H1 (cell line): ENCODE results near the gene UPF2. TPM values are rescaled to one million over a fixed set of nuclear protein-coding genes. Genes with fewer than 3 reads are reported as not detected.
A peak's percentile ranks its signal among the peaks of the same experiment; 100 is the strongest.

Experiments used
- CTCF ChIA-PET: fragments of 300-600 bp; sonication (Branson Sonifier 250); formaldehyde crosslinking; loops from one replicate; lab custom pipeline; 2021; ENCODE audit not compliant: partially characterized antibody; lab: Charles Lee
- POLR2A ChIA-PET: fragments of 300-600 bp; sonication (Branson Sonifier 250); formaldehyde crosslinking; loops from one replicate; lab custom pipeline; 2021; ENCODE audit warnings: inconsistent platforms; ENCODE audit not compliant: partially characterized antibody; lab: Charles Lee
- DNase-seq, 2 experiments: peaks; one replicate each; pipeline versions ENCODE4 v3.0.0 to v3.0.0-alpha.2; 2010 to 2022; ENCODE audit warnings: low spot score in 2 of 2, low read depth in 1 of 2, mixed read lengths in 1 of 2
- FAIRE-seq: peaks from 2 replicates; lab custom pipeline; 2011; peaks lifted over from hg19 to GRCh38; lab: Jason Lieb, UNC
- H2AFZ ChIP-seq: 2 replicates; pipeline ENCODE4 v1.8.1; 2012; ENCODE audit warnings: low read length, inconsistent platforms
- H2AK5ac ChIP-seq: 2 replicates; pipeline ENCODE4 v1.6.1; 2013; ENCODE audit warnings: low read depth, low read length
- H2BK120ac ChIP-seq: replicated peaks from 2 replicates; pipeline ENCODE3; 2013; ENCODE audit warnings: low read depth, low read length, inconsistent platforms
- H2BK12ac ChIP-seq: 2 replicates; pipeline ENCODE4 v1.6.1; 2013; ENCODE audit warnings: low read depth, low read length
- H2BK15ac ChIP-seq: 2 replicates; pipeline ENCODE4 v1.6.1; 2013; ENCODE audit warnings: low read length
- H2BK20ac ChIP-seq: 2 replicates; pipeline ENCODE4 v1.6.1; 2013; ENCODE audit warnings: low read length
- H2BK5ac ChIP-seq: 2 replicates; pipeline ENCODE4 v1.6.1; 2013; ENCODE audit warnings: low read depth, low read length
- H3K14ac ChIP-seq: 2 replicates; pipeline ENCODE4 v1.6.1; 2013; ENCODE audit warnings: inconsistent platforms; ENCODE audit not compliant: insufficient read length
- H3K18ac ChIP-seq: 2 replicates; pipeline ENCODE4 v1.6.1; 2013; ENCODE audit warnings: low read length; ENCODE audit errors: extremely low read depth
- H3K23ac ChIP-seq: 2 replicates; pipeline ENCODE4 v1.6.1; 2013; ENCODE audit warnings: inconsistent platforms; ENCODE audit not compliant: insufficient read length
- H3K23me2 ChIP-seq: 2 replicates; pipeline ENCODE4 v1.6.1; 2013; ENCODE audit warnings: low read depth, low read length
- H3K27ac ChIP-seq: 2 replicates; pipeline ENCODE4 v1.6.1; 2011; ENCODE audit warnings: low read depth, low read length, inconsistent platforms
- H3K27me3 ChIP-seq, 4 experiments: replicated peaks in 1 of 4; 1 replicate in 1 of 4; 2 replicates in 3 of 4; pipeline versions ENCODE4 v1.6.1 to v1.8.1; 2011 to 2013; ENCODE audit warnings: low read length in 3 of 4, mild to moderate bottlenecking in 3 of 4, inconsistent platforms in 2 of 4, mixed read lengths in 2 of 4, moderate library complexity in 1 of 4; ENCODE audit not compliant: control insufficient read depth in 3 of 4, insufficient read depth in 3 of 4; ENCODE audit errors: extremely low read depth in 1 of 4
- H3K36me3 ChIP-seq, 4 experiments: 2 replicates each; pipeline versions ENCODE4 v1.6.1 to v1.8.1; 2011 to 2013; ENCODE audit warnings: mild to moderate bottlenecking in 4 of 4, low read length in 3 of 4, moderate library complexity in 2 of 4, control low read depth in 1 of 4, inconsistent platforms in 1 of 4; ENCODE audit not compliant: insufficient read depth in 4 of 4, control insufficient read depth in 2 of 4
- H3K4ac ChIP-seq: replicated peaks from 2 replicates; pipeline ENCODE3; 2013; ENCODE audit warnings: low read length, low read depth, mixed read lengths, inconsistent platforms; ENCODE audit not compliant: insufficient read length
- H3K4me1 ChIP-seq, 4 experiments: replicated peaks in 1 of 4; 1 replicate in 1 of 4; 2 replicates in 3 of 4; pipeline versions ENCODE4 v1.6.1 to v1.8.1; 2011 to 2013; ENCODE audit warnings: low read length in 3 of 4, inconsistent platforms in 2 of 4, mixed read lengths in 1 of 4; ENCODE audit not compliant: insufficient read depth in 4 of 4, control insufficient read depth in 3 of 4
- H3K4me2 ChIP-seq, 2 experiments: 2 replicates each; pipeline versions ENCODE4 v1.6.1 to v1.8.1; 2011 to 2013; ENCODE audit warnings: low read depth in 2 of 2, low read length in 2 of 2, control low read depth in 1 of 2, inconsistent platforms in 1 of 2, mild to moderate bottlenecking in 1 of 2; ENCODE audit not compliant: insufficient read depth in 1 of 2
- H3K4me3 ChIP-seq, 4 experiments: fragments of 200-600, 300-600 bp in 1 of 4; sonication (generic), shearing (Covaris generic), sonication (Bioruptor Twin) in 1 of 4; 2 replicates each; pipeline versions ENCODE4 v1.5.1 to v1.8.1; 2011 to 2016; ENCODE audit warnings: low read length in 4 of 4, low read depth in 3 of 4, control low read depth in 2 of 4, inconsistent platforms in 2 of 4, mild to moderate bottlenecking in 2 of 4, mixed read lengths in 1 of 4, moderate library complexity in 1 of 4; ENCODE audit not compliant: insufficient read depth in 2 of 4; ENCODE audit errors: extremely low read depth in 1 of 4
- H3K56ac ChIP-seq: replicated peaks from 2 replicates; pipeline ENCODE3; 2013; ENCODE audit warnings: low read depth, mild to moderate bottlenecking, mixed read lengths, low read length, inconsistent platforms; ENCODE audit not compliant: insufficient read length
- H3K79me1 ChIP-seq: 2 replicates; pipeline ENCODE4 v1.6.1; 2013; ENCODE audit warnings: low read depth, low read length, control low read depth
- H3K79me2 ChIP-seq, 2 experiments: 2 replicates each; pipeline versions ENCODE4 v1.6.1 to v1.8.1; 2012 to 2013; ENCODE audit warnings: low read length in 2 of 2, mild to moderate bottlenecking in 2 of 2, inconsistent platforms in 1 of 2; ENCODE audit not compliant: insufficient read depth in 2 of 2, control insufficient read depth in 1 of 2
- H3K9ac ChIP-seq, 4 experiments: replicated peaks in 1 of 4; 1 replicate in 1 of 4; 2 replicates in 3 of 4; pipeline versions ENCODE4 v1.6.1 to v1.8.1; 2011 to 2013; ENCODE audit warnings: low read depth in 3 of 4, low read length in 3 of 4, control low read depth in 2 of 4, mild to moderate bottlenecking in 2 of 4, moderate library complexity in 2 of 4, inconsistent platforms in 1 of 4; ENCODE audit errors: extremely low read depth in 1 of 4
- H3K9me3 ChIP-seq, 2 experiments: 2 replicates each; pipeline versions ENCODE4 v1.6.1 to v1.8.1; 2012 to 2013; ENCODE audit warnings: mild to moderate bottlenecking in 2 of 2, moderate library complexity in 2 of 2, control low read depth in 1 of 2, inconsistent platforms in 1 of 2, low read depth in 1 of 2, low read length in 1 of 2, mixed read lengths in 1 of 2; ENCODE audit not compliant: insufficient read depth in 2 of 2
- H4K20me1 ChIP-seq, 2 experiments: replicated peaks in 1 of 2; 2 replicates each; pipeline versions ENCODE3 to v1.8.1; 2011 to 2013; ENCODE audit warnings: inconsistent platforms in 2 of 2, low read length in 2 of 2, mild to moderate bottlenecking in 1 of 2; ENCODE audit not compliant: insufficient read depth in 2 of 2, control insufficient read depth in 1 of 2
- H4K5ac ChIP-seq: 2 replicates; pipeline ENCODE4 v1.6.1; 2013; ENCODE audit warnings: low read length, low read depth, mixed read lengths, inconsistent platforms; ENCODE audit not compliant: insufficient read length
- H4K8ac ChIP-seq: 2 replicates; pipeline ENCODE4 v1.8.0; 2013; ENCODE audit warnings: mild to moderate bottlenecking, moderate library complexity, low read length, inconsistent platforms; ENCODE audit not compliant: insufficient read depth; ENCODE audit errors: extremely low read depth
- H4K91ac ChIP-seq: replicated peaks from 2 replicates; pipeline ENCODE3; 2013; ENCODE audit warnings: low read length, mixed read lengths, inconsistent platforms; ENCODE audit not compliant: insufficient read length
- ATF3 ChIP-seq: IDR thresholded peaks from 2 replicates; pipeline ENCODE4 v1.6.1; 2011; ENCODE audit warnings: low read depth, mild to moderate bottlenecking, low read length; ENCODE audit not compliant: insufficient read depth
- CBX8 ChIP-seq: fragments of 300-800, 300-1000 bp; sonication (generic); IDR thresholded peaks from 2 replicates; pipeline ENCODE4 v1.7.1; 2016; ENCODE audit warnings: low read depth, low read length, borderline replicate concordance
- EGR1 ChIP-seq: IDR thresholded peaks from 2 replicates; pipeline ENCODE4 v1.6.1; 2011; ENCODE audit warnings: low read depth, low read length, borderline replicate concordance
- HDAC6 ChIP-seq: IDR thresholded peaks from one replicate; pipeline ENCODE4 v1.7.1; 2012; ENCODE audit warnings: low read depth, mild to moderate bottlenecking, inconsistent platforms, low read length, moderate library complexity
- KDM4A ChIP-seq: IDR thresholded peaks from one replicate; pipeline ENCODE4 v1.7.1; 2012; ENCODE audit warnings: low read depth, mild to moderate bottlenecking, moderate library complexity, low read length, inconsistent platforms; ENCODE audit not compliant: severe bottlenecking
- POLR2AphosphoS5 ChIP-seq: IDR thresholded peaks from 2 replicates; pipeline ENCODE4 v1.6.1; 2011; ENCODE audit warnings: low read depth, low read length
- RNF2 ChIP-seq: fragments of 200-900, 300-1000 bp; sonication (generic); IDR thresholded peaks from 2 replicates; pipeline ENCODE4 v1.7.1; 2016; ENCODE audit warnings: borderline replicate concordance, low read depth, mild to moderate bottlenecking, antibody characterized with exemption, low read length; ENCODE audit not compliant: poor library complexity, severe bottlenecking; ENCODE audit errors: missing control alignments
- RXRA ChIP-seq: IDR thresholded peaks from 2 replicates; pipeline ENCODE4 v1.6.1; 2011; ENCODE audit warnings: low read depth, mild to moderate bottlenecking, low read length, moderate library complexity; ENCODE audit not compliant: insufficient read depth
- SP2 ChIP-seq: IDR thresholded peaks from 2 replicates; pipeline ENCODE4 v1.6.1; 2012; ENCODE audit warnings: mild to moderate bottlenecking, low read length, inconsistent platforms
- TAF7 ChIP-seq: optimal IDR thresholded peaks from 2 replicates; pipeline ENCODE3; 2011; ENCODE audit warnings: low read depth, mild to moderate bottlenecking, inconsistent platforms, low read length, moderate library complexity, borderline replicate concordance
- YY1 ChIP-seq: IDR thresholded peaks from 2 replicates; pipeline ENCODE4 v1.6.1; 2011; ENCODE audit warnings: low read depth, mild to moderate bottlenecking, low read length
- WGBS, 2 experiments: shearing (Covaris generic) in 1 of 2; methylation state at CpG; one replicate each; pipeline versions ENCODE4 v1.1.6 to v1.1.7; 2013 to 2015; ENCODE audit warnings: low lambda C conversion rate in 2 of 2, mixed read lengths in 2 of 2, inconsistent platforms in 1 of 2, low coverage in 1 of 2, missing lambda C conversion rate in 1 of 2; ENCODE audit not compliant: insufficient replicate concordance in 2 of 2, insufficient coverage in 1 of 2, insufficient read length in 1 of 2; ENCODE audit errors: extremely low coverage in 1 of 2, missing lambda C conversion rate in 1 of 2; 5-methylcytosine and 5-hydroxymethylcytosine counted together
- polyA plus RNA-seq, 7 experiments: library from polyadenylated mRNA; depleted of rRNA in 3 of 7; stranded (reverse) in 5 of 7; unstranded in 2 of 7; fragments of >200 nt in 5 of 7; fragments of 200-250 nt in 2 of 7; gene quantifications; 1 replicate in 5 of 7; 2 replicates in 1 of 7; 4 replicates in 1 of 7; pipeline versions ENCODE4 v1.2.1 to v1.2.3, GENCODE V29; 2011 to 2013; ENCODE audit warnings: missing spikeins in 2 of 7, mixed read lengths in 2 of 7
- total RNA-seq: library from RNA; stranded (reverse); fragmentation: NEBNext Ultra II Directional; extraction: Animal tissue kit (Norgen Biotek cat#: 25700); gene quantifications from 2 replicates; pipeline ENCODE4 v1.2.1, GENCODE V29; 2021

Gene UPF2
- total and polyA plus RNA-seq, 2 of the 8 experiments (the other 6 are each of a cell fraction or from before 2014, with no cell fraction given): 6.2 to 32.8 TPM

GRCh38 chr10:12056748-12057147 is 14.1 kb upstream of the UPF2 start:
- Histone ChIP-seq H2AFZ (peak overlapping the region; percentile 67; the same call in 1 of the 2 replicates), H3K4me2 (no peak overlapping the region), H3K14ac (no peak overlapping the region), H4K8ac (no peak overlapping the region), H2BK20ac (no peak overlapping the region), H2AK5ac (no peak overlapping the region), H3K4ac (no peak overlapping the region), H2BK5ac (no peak overlapping the region), H3K36me3 (no peaks in the 10 kb centered on the region), H3K4me3 (no peak overlapping the region), H3K4me1 (no peaks in the 10 kb centered on the region), H4K91ac (no peak overlapping the region), H2BK15ac (no peak overlapping the region), H2BK120ac (no peak overlapping the region), H3K79me2 (no peaks in the 10 kb centered on the region), H3K9me3 (no peaks in the 10 kb centered on the region), H3K79me1 (no peaks in the 10 kb centered on the region), H3K27me3 (no peaks in the 10 kb centered on the region), H4K5ac (no peak overlapping the region), H3K9ac (no peak overlapping the region), H3K56ac (no peak overlapping the region), H3K23ac (no peak overlapping the region), H3K27ac (no peak overlapping the region), H3K23me2 (no peaks in the 10 kb centered on the region), H3K18ac (no peak overlapping the region), H4K20me1 (no peaks in the 10 kb centered on the region), H2BK12ac (no peak overlapping the region)
- DNase-seq (no peak), FAIRE-seq (no peak)
- ChIA-PET POLR2A (interaction anchor here (0.6 to 1.4 kb wide), 3 partner anchors 9 to 36 kb away, joined by 3 to 6 read pairs (median 4); partner anchors contain the start of gene UPF2), CTCF (interaction anchor here (0.8 kb wide), 1 partner anchor 71 kb away, joined by 3 read pairs; no protein-coding TSS in a partner anchor)
- WGBS, 2 experiments: 75% methylated on average over 4 of the region's 4 CpGs; no CpG with 5 or more reads in 1 of the 2 experiments
- TF ChIP-seq RXRA (no peak), HDAC6 (no peak), YY1 (no peak), RNF2 (no peak), SP2 (no peak), KDM4A (no peak), POLR2AphosphoS5 (no peak), CBX8 (no peak), ATF3 (no peak), TAF7 (no peak), EGR1 (no peak)
